Prostate gland (tissue), 2 donors: ENCODE results near the gene DHX35. TPM values are rescaled to one million over a fixed set of nuclear protein-coding genes. Genes with fewer than 3 reads are reported as not detected.

Experiments
- DNase-seq: peaks from one replicate; pipeline ENCODE4 v3.0.0-alpha.2; 2019; ENCODE audit warnings: low spot score
- H3K27ac ChIP-seq, 2 donors: fragments of 200-600 bp; sonication (generic); 2 replicates each; pipeline ENCODE4 v1.5.1; 2017 to 2019
- H3K27me3 ChIP-seq: fragments of 200-600 bp; sonication (generic); replicated peaks from 2 replicates; pipeline ENCODE4 v1.5.1; 2019; ENCODE audit not compliant: insufficient read depth
- H3K36me3 ChIP-seq, 2 donors: fragments of 200-600 bp; sonication (generic); 1 replicate in 1 of 2; 2 replicates in 1 of 2; pipeline versions ENCODE4 v1.5.1 to v1.8.1; 2017 to 2019
- H3K4me1 ChIP-seq: fragments of 200-600 bp; sonication (generic); replicated peaks from 2 replicates; pipeline ENCODE4 v1.5.1; 2019
- H3K4me3 ChIP-seq, 2 donors: fragments of 200-600 bp; sonication (generic); 2 replicates each; pipeline ENCODE4 v1.5.1; 2017 to 2019
- H3K9me3 ChIP-seq: fragments of 200-600 bp; sonication (generic); 2 replicates; pipeline ENCODE4 v1.5.1; 2017
- POLR2A ChIP-seq: fragments of 450-650 bp; IDR thresholded peaks from one replicate; pipeline ENCODE4 v1.6.1; 2016; ENCODE audit warnings: antibody characterized with exemption, mild to moderate bottlenecking
- POLR2AphosphoS5 ChIP-seq: sonication (generic); formaldehyde crosslinking; IDR thresholded peaks from one replicate; pipeline ENCODE4 v1.6.1; 2017; ENCODE audit warnings: antibody characterized with exemption
- whole genome bisulfite sequencing: methylation state at CpG from one replicate; pipeline ENCODE4 v1.1.5; 2018; 5-methylcytosine and 5-hydroxymethylcytosine counted together
- intact Hi-C: fragments of 100-400 bp; cut with DNase I; formaldehyde crosslinking; loops from one replicate; pipeline ENCODE4 v1.14.2; 2022
- total RNA-seq, 2 donors: library from RNA; depleted of rRNA; stranded (reverse); fragments of >200 nt; gene quantifications; one replicate each; pipeline ENCODE4 v1.1.0, GENCODE V29; 2016
- TF ChIP-seq, protein P1 (sequence below), 4 experiments: fragments of 200-600 bp in 2 of 4; fragments of 450-650 bp in 2 of 4; sonication (generic) in 2 of 4; IDR thresholded peaks; 1 replicate in 3 of 4; 2 replicates in 1 of 4; pipeline ENCODE4 v1.5.1; 2016 to 2019; ENCODE audit warnings: antibody characterized with exemption in 4 of 4, mild to moderate bottlenecking in 2 of 4, moderate library complexity in 2 of 4

The DHX35 gene
- total RNA-seq, 2 donors from 2014 or later = 12.8 to 15.6 TPM

DNA sequence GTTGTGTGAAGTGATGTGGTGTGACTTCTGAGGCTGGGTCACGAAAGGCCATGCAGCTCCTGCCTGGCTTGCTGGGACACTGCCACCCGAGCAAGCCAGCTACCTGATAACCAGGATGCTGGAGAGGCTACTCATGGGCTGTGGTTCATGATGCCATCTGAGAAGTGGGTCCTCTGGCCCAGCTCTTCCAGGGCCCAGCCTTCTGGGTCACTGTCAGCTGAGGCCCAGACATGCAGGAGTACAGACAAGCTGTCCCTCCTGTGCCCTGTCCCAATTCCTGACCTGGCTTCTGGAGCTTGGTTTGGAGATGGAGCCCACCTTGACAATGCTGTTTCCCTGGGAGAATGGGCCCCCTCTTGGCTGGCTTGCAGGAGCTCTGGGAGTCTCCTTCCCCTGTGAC, 87.0 kb downstream of the DHX35 start:
- H3K36me3 ChIP-seq = no peaks in the 10 kb centered on the region
- H3K4me1 ChIP-seq = no peaks in the 10 kb centered on the region
- no peaks in the 10 kb centered on the region for H3K27me3 ChIP-seq
- H3K4me3 ChIP-seq = no peak overlapping the region
- no peak for DNase-seq
- 90% methylated on average over 2 of the region's 2 CpGs for WGBS
- intact Hi-C loops = loop anchor here (5.0 to 10.0 kb wide), 2 partner anchors 87 to 404 kb away; partner anchors contain the start of gene DHX35
- H3K9me3 ChIP-seq = no peaks in the 10 kb centered on the region
- TF ChIP-seq POLR2AphosphoS5 = no peak
- no peak overlapping the region for H3K27ac ChIP-seq

DNA sequence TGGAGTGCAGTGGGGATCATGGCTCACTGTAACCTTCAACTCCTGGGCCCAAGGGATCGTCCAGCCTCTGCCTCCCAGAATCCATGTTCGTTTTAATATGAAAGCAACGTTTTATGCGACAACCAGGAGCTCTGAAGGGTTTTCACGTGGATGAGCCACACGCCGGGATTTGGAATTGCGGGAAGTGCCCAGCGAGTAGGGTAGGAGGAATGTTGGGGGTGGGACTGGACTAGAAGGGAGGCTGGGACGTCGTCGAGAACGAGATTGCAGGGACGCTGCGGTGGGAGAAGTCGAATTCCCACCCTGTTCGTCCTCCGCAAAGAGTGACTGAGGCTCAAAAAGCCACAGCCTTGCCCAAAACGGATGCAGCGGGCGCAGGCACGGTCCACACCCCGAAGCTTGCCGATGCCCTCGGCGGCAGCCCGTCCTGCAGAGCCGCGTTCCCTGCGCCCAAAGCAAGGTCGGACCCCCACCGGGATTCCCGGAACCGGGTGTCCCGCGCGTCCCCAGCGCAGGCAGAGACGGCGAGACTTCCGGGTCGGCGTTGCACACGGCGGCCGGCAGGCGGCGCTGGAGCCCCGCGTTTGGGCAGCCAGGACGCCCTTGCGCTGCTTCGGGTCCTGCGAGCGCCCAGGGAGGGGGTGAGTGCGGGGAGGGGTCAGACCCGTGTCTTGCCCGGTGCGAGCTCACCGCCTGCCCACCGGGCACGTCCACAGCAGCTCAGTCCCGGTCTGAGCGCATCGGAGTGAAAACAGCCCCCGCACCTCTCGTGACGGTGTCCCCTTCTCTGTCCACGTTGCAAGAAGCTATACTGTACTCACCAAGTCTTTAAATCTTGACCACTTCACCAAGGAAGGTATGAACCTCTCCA, 87.8 kb downstream of the DHX35 start:
- WGBS = 1% methylated on average over 65 of the region's 69 CpGs
- no peaks in the 10 kb centered on the region for H3K4me1 ChIP-seq
- no peaks in the 10 kb centered on the region for H3K9me3 ChIP-seq
- DNase-seq = peak; percentile 67
- peak; percentile 57 for TF ChIP-seq POLR2AphosphoS5
- no peak for TF ChIP-seq POLR2A
- TF ChIP-seq, protein P1, sequence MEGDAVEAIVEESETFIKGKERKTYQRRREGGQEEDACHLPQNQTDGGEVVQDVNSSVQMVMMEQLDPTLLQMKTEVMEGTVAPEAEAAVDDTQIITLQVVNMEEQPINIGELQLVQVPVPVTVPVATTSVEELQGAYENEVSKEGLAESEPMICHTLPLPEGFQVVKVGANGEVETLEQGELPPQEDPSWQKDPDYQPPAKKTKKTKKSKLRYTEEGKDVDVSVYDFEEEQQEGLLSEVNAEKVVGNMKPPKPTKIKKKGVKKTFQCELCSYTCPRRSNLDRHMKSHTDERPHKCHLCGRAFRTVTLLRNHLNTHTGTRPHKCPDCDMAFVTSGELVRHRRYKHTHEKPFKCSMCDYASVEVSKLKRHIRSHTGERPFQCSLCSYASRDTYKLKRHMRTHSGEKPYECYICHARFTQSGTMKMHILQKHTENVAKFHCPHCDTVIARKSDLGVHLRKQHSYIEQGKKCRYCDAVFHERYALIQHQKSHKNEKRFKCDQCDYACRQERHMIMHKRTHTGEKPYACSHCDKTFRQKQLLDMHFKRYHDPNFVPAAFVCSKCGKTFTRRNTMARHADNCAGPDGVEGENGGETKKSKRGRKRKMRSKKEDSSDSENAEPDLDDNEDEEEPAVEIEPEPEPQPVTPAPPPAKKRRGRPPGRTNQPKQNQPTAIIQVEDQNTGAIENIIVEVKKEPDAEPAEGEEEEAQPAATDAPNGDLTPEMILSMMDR (IDR thresholded peaks at IDR 0.05) = peak; percentile 92 to 97 (median 94)
- intact Hi-C loops = loop anchor here (1.0 to 10.0 kb wide), 3 partner anchors 32 to 405 kb away; partner anchors contain the start of gene DHX35
- peak overlapping the region; percentile 2 to 46 for H3K27ac ChIP-seq
- no peaks in the 10 kb centered on the region for H3K36me3 ChIP-seq
- H3K4me3 ChIP-seq = peak overlapping the region; percentile 43 to 56
- H3K27me3 ChIP-seq = no peaks in the 10 kb centered on the region

DNA sequence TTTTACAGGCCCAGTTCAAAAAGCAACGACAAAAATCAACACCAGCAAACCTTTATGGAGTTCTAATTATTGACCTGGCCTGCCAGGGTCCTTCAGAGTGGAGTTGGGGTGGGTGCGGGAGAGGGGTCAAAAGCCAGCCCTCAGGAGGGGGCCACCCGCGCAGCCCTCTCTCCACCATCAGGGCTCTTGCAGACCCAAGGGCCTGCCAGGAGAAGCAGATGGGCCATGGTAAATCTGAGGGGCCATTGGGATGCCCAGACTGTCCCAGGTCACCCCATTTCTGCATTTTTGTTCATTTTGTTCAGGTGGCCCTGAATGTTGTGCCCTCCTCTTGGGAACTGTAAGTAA, 88.4 kb downstream of the DHX35 start:
- intact Hi-C loops = loop anchor here (1.0 kb wide), 1 partner anchor 32 kb away; no protein-coding TSS in a partner anchor
- H3K9me3 ChIP-seq = no peaks in the 10 kb centered on the region
- H3K27ac ChIP-seq = no peak overlapping the region
- H3K4me3 ChIP-seq = peak overlapping the region; percentile 43 to 56
- H3K27me3 ChIP-seq = no peaks in the 10 kb centered on the region
- TF ChIP-seq POLR2A = no peak
- TF ChIP-seq, protein P1 (IDR thresholded peaks at IDR 0.05) = no peak
- no peak for TF ChIP-seq POLR2AphosphoS5
- DNase-seq = no peak
- H3K4me1 ChIP-seq = no peaks in the 10 kb centered on the region
- 74% methylated on average over 4 of the region's 4 CpGs for WGBS
- H3K36me3 ChIP-seq = no peaks in the 10 kb centered on the region

DNA sequence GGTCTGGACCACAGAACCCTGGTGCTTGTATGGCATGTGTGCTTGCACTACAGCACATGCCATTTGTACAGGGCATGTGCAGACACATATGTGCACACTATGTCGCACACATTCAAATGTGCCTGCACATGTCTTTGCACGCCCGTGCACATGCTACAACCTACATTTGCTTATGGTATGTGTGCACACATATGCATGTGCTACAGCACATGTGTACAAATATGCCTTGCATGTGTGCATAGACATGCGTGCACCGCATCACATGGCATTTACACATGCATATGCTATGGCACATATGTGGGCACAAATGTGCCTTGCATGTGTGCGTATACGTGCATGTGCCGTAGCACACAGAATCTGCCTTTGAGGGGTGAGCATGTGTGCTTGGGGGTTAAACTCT, 90.5 kb downstream of the DHX35 start:
- DNase-seq = no peak
- no peak for TF ChIP-seq POLR2A
- TF ChIP-seq, protein P1 (IDR thresholded peaks at IDR 0.05) = no peak
- TF ChIP-seq POLR2AphosphoS5 = no peak
- Histone ChIP-seq H3K4me3 (no peak overlapping the region), H3K27me3 (no peaks in the 10 kb centered on the region), H3K27ac (no peak overlapping the region), H3K4me1 (no peaks in the 10 kb centered on the region), H3K9me3 (no peaks in the 10 kb centered on the region), H3K36me3 (no peaks in the 10 kb centered on the region)
- intact Hi-C loops = no loop called here
- WGBS = 93% methylated on average over 8 of the region's 8 CpGs

DNA sequence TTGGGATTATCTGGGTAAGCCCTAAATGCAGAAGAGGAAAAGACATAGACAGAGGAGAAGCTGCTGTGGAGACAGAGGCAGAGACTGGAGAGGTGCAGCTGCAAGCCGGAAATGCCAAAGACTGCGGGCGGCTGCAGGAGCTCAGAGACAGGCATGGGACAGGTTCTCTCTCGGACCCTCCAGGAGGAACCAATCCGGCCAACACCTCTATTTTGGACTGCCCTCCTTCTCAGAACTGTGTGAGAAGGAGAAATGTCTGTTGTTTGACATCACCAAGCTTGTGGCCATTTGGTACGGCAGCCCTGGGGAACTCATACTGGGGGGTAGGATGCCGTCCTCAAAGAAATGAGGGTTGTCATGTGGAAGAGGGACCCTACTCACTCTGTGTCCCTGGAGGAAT, 95.0 kb downstream of the DHX35 start:
- Histone ChIP-seq H3K36me3 (no peaks in the 10 kb centered on the region), H3K4me3 (no peak overlapping the region), H3K27ac (no peak overlapping the region), H3K4me1 (no peaks in the 10 kb centered on the region), H3K9me3 (no peaks in the 10 kb centered on the region), H3K27me3 (no peaks in the 10 kb centered on the region)
- WGBS = 73% methylated on average over 7 of the region's 7 CpGs
- no peak for TF ChIP-seq POLR2AphosphoS5
- TF ChIP-seq, protein P1 (IDR thresholded peaks at IDR 0.05) = no peak
- no peak for TF ChIP-seq POLR2A
- DNase-seq = no peak
- intact Hi-C loops = no loop called here
